ENCODE data around the gene PRICKLE4.

DNA sequence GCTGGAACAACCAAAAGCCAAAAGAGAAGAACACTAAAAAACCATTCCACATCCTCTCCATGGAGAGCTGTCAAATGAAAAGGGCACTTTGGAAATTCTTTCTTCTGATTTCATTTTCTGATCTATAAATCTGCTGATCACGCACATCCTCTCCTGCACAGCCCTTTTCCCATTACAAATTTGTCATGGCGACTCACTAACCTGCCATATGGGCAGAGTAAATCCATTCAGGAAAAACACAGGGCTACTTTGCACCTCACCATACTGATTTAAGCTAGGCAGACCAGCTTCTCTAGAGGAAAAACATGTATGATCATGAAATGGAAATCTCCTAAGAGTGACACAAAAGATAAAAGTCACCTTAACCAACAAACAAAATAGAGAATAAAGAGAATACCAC, 32.9 kb downstream of the PRICKLE4 start:
- TF ChIP-seq, protein P1, sequence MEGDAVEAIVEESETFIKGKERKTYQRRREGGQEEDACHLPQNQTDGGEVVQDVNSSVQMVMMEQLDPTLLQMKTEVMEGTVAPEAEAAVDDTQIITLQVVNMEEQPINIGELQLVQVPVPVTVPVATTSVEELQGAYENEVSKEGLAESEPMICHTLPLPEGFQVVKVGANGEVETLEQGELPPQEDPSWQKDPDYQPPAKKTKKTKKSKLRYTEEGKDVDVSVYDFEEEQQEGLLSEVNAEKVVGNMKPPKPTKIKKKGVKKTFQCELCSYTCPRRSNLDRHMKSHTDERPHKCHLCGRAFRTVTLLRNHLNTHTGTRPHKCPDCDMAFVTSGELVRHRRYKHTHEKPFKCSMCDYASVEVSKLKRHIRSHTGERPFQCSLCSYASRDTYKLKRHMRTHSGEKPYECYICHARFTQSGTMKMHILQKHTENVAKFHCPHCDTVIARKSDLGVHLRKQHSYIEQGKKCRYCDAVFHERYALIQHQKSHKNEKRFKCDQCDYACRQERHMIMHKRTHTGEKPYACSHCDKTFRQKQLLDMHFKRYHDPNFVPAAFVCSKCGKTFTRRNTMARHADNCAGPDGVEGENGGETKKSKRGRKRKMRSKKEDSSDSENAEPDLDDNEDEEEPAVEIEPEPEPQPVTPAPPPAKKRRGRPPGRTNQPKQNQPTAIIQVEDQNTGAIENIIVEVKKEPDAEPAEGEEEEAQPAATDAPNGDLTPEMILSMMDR (IDR thresholded peaks at IDR 0.05; ENCODE audit: insufficient read depth, low read depth, low read length), result no peak
- TF ChIP-seq EZH2 (IDR thresholded peaks at IDR 0.05; ENCODE audit: insufficient read depth, low read length), result no peak

Data from astrocyte (in vitro differentiated cells and primary cell).